H1 (cell line): Measurements from ENCODE around the gene PRRT1B. TPM values are rescaled to one million over a fixed set of nuclear protein-coding genes. Genes with fewer than 3 reads are reported as not detected.

ENCODE experiments used
- BRCA1 ChIP-seq: IDR thresholded peaks from 2 replicates; pipeline ENCODE4 v1.6.1; 2012; ENCODE audit warnings: low read depth, low read length, improper control_type of control experiment
- CHD7 ChIP-seq: fragments of 300-600 bp; sonication (generic); IDR thresholded peaks from 2 replicates; pipeline ENCODE4 v1.7.1; 2012; ENCODE audit warnings: low read length, moderate library complexity, mild to moderate bottlenecking, inconsistent platforms; ENCODE audit not compliant: insufficient replicate concordance
- E2F6 ChIP-seq: IDR thresholded peaks from 2 replicates; pipeline ENCODE4 v1.6.1; 2012; ENCODE audit warnings: inconsistent platforms
- FOSL1 ChIP-seq: IDR thresholded peaks from 2 replicates; pipeline ENCODE4 v1.6.1; 2011; ENCODE audit warnings: mild to moderate bottlenecking, low read depth, low read length, moderate library complexity; ENCODE audit not compliant: insufficient read depth
- HDAC6 ChIP-seq: IDR thresholded peaks from one replicate; pipeline ENCODE4 v1.7.1; 2012; ENCODE audit warnings: low read depth, mild to moderate bottlenecking, inconsistent platforms, low read length, moderate library complexity
- KDM4A ChIP-seq: IDR thresholded peaks from one replicate; pipeline ENCODE4 v1.7.1; 2012; ENCODE audit warnings: low read depth, mild to moderate bottlenecking, moderate library complexity, low read length, inconsistent platforms; ENCODE audit not compliant: severe bottlenecking
- NRF1 ChIP-seq: IDR thresholded peaks from 2 replicates; pipeline ENCODE4 v1.6.1; 2011; ENCODE audit warnings: mild to moderate bottlenecking, low read depth, low read length, improper control_type of control experiment
- PHF8 ChIP-seq: fragments of 200-600 bp; sonication (generic); conservative IDR thresholded peaks from 2 replicates; pipeline ENCODE4 v1.7.1; 2012; ENCODE audit warnings: low read depth, mild to moderate bottlenecking, inconsistent platforms, low read length, moderate library complexity
- SP2 ChIP-seq: IDR thresholded peaks from 2 replicates; pipeline ENCODE4 v1.6.1; 2012; ENCODE audit warnings: mild to moderate bottlenecking, low read length, inconsistent platforms
- SP4 ChIP-seq: IDR thresholded peaks from 2 replicates; pipeline ENCODE4 v1.6.1; 2012; ENCODE audit warnings: low read length, inconsistent platforms
- TBP ChIP-seq: IDR thresholded peaks from 2 replicates; pipeline ENCODE4 v1.6.1; 2011; ENCODE audit warnings: low read depth, low read length, improper control_type of control experiment
- TEAD4 ChIP-seq: IDR thresholded peaks from 2 replicates; pipeline ENCODE4 v1.6.1; 2012; ENCODE audit warnings: low read depth, low read length, inconsistent platforms, mixed read lengths
- polyA plus RNA-seq, 7 experiments: library from polyadenylated mRNA; depleted of rRNA in 3 of 7; stranded (reverse) in 5 of 7; unstranded in 2 of 7; fragments of >200 nt in 5 of 7; fragments of 200-250 nt in 2 of 7; gene quantifications; 1 replicate in 5 of 7; 2 replicates in 1 of 7; 4 replicates in 1 of 7; pipeline versions ENCODE4 v1.2.1 to v1.2.3, GENCODE V29; 2011 to 2013; ENCODE audit warnings: missing spikeins in 2 of 7, mixed read lengths in 2 of 7
- total RNA-seq: library from RNA; stranded (reverse); fragmentation: NEBNext Ultra II Directional; extraction: Animal tissue kit (Norgen Biotek cat#: 25700); gene quantifications from 2 replicates; pipeline ENCODE4 v1.2.1, GENCODE V29; 2021

Gene PRRT1B
- total and polyA plus RNA-seq, 2 of the 8 experiments (the other 6 are each of a cell fraction or from before 2014, with no cell fraction given): 0.30 to 1.2 TPM

GRCh38 chr9:131566158-131566557 is 20.8 kb downstream of the PRRT1B start (continued):
- TF ChIP-seq CHD7: no peak
- no peak for TF ChIP-seq KDM4A
- TF ChIP-seq SP4: no peak
- TF ChIP-seq NRF1: no peak
- TF ChIP-seq SP2: no peak
- no peak for TF ChIP-seq TEAD4
- no peak for TF ChIP-seq HDAC6
- no peak for TF ChIP-seq BRCA1
- no peak for TF ChIP-seq PHF8
- no peak for TF ChIP-seq TBP
- TF ChIP-seq FOSL1: no peak
- no peak for TF ChIP-seq E2F6
